PC-3 (cell line): ENCODE data around the gene RNF167. TPM values are rescaled to one million over a fixed set of nuclear protein-coding genes. Genes with fewer than 3 reads are reported as not detected.

Source experiments
- ATAC-seq: fragments of 200-7000 bp; cut with Tn5 transposase; 2 replicates; pipeline ENCODE4 v1.9.1; 2020; ENCODE audit warnings: mild to moderate bottlenecking, moderate library complexity
- BruUV-seq: library from RNA; stranded (reverse); fragments of 400-500 nt; replicated peaks from 2 replicates; lab custom pipeline; 2021; lab: Mats Ljungman, UMichigan
- CTCF ChIA-PET: fragments of 300-600 bp; sonication (Branson Sonifier 250); formaldehyde crosslinking; loops from one replicate; lab custom pipeline; 2022; ENCODE audit warnings: antibody characterized with exemption; lab: Charles Lee
- POLR2A ChIA-PET: fragments of 300-600 bp; sonication (Branson Sonifier 250); formaldehyde crosslinking; loops from one replicate; lab custom pipeline; 2022; ENCODE audit warnings: antibody characterized with exemption; ENCODE audit not compliant: unreplicated experiment; lab: Charles Lee
- DNase-seq: peaks from one replicate; pipeline ENCODE4 v3.0.0-alpha.2; 2015
- H2AFZ ChIP-seq: fragments of 300-600 bp; sonication (generic); 2 replicates; pipeline ENCODE4 v1.6.0; 2016; ENCODE audit warnings: antibody characterized with exemption, low read length
- H3F3A ChIP-seq: fragments of 300-600 bp; sonication (generic); one replicate; pipeline ENCODE4 v1.6.0; 2017; ENCODE audit warnings: antibody characterized with exemption, low read length, control low read depth, mild to moderate bottlenecking; ENCODE audit not compliant: unreplicated experiment
- H3K27ac ChIP-seq: fragments of 300-600 bp; sonication (generic); 2 replicates; pipeline ENCODE4 v1.5.1; 2016; ENCODE audit warnings: mild to moderate bottlenecking, low read length
- H3K27me3 ChIP-seq: fragments of 300-600 bp; sonication (generic); 2 replicates; pipeline ENCODE4 v1.6.1; 2016; ENCODE audit warnings: low read length, mixed read lengths
- H3K36me3 ChIP-seq: fragments of 300-600 bp; sonication (generic); 2 replicates; pipeline ENCODE4 v1.6.1; 2016; ENCODE audit warnings: low read depth, mixed run types, low read length, mixed read lengths
- H3K4me1 ChIP-seq: fragments of 300-600 bp; sonication (generic); 2 replicates; pipeline ENCODE4 v1.5.1; 2016; ENCODE audit warnings: low read length; ENCODE audit not compliant: insufficient read depth
- H3K4me2 ChIP-seq: fragments of 300-600 bp; sonication (generic); 2 replicates; pipeline ENCODE4 v1.6.0; 2016; ENCODE audit warnings: low read length
- H3K4me3 ChIP-seq: fragments of 300-600 bp; sonication (generic); 2 replicates; pipeline ENCODE4 v1.5.1; 2016; ENCODE audit warnings: mild to moderate bottlenecking, low read length, mixed read lengths
- H3K79me2 ChIP-seq: fragments of 300-600 bp; sonication (generic); 2 replicates; pipeline ENCODE4 v1.6.1; 2017; ENCODE audit warnings: low read length, mixed read lengths
- H3K9ac ChIP-seq: fragments of 300-600 bp; sonication (generic); 2 replicates; pipeline ENCODE4 v1.6.0; 2016; ENCODE audit warnings: mild to moderate bottlenecking, low read length
- H3K9me2 ChIP-seq: fragments of 300-600 bp; sonication (generic); replicated peaks from 2 replicates; pipeline ENCODE4 v1.6.1; 2016; ENCODE audit warnings: mixed run types, low read length, mixed read lengths
- H3K9me3 ChIP-seq: fragments of 300-600 bp; sonication (generic); 2 replicates; pipeline ENCODE4 v1.6.1; 2016; ENCODE audit warnings: low read length, mixed read lengths
- H4K20me1 ChIP-seq: fragments of 300-600 bp; sonication (generic); 2 replicates; pipeline ENCODE4 v1.6.1; 2016; ENCODE audit warnings: low read length, mixed read lengths
- EZH2 ChIP-seq: fragments of 300-600 bp; sonication (generic); IDR thresholded peaks from one replicate; pipeline ENCODE4 v1.6.1; 2017; ENCODE audit warnings: antibody characterized with exemption, mild to moderate bottlenecking, low read length; ENCODE audit not compliant: unreplicated experiment
- EZH2phosphoT487 ChIP-seq: fragments of 300-600 bp; sonication (generic); IDR thresholded peaks from 2 replicates; pipeline ENCODE4 v1.6.1; 2018; ENCODE audit warnings: mild to moderate bottlenecking, antibody characterized with exemption, low read length, borderline replicate concordance
- intact Hi-C: fragments of 100-400 bp; cut with micrococcal nuclease; formaldehyde crosslinking; loops from 2 replicates; pipeline ENCODE4 v1.9.0; 2023
- total RNA-seq: library from RNA; depleted of rRNA; stranded (reverse); fragments of >200 nt; gene quantifications from 2 replicates; pipeline ENCODE4 v1.2.3, GENCODE V29; 2014
- TF ChIP-seq, protein P1 (sequence below): fragments of 300-600 bp; sonication (generic); conservative IDR thresholded peaks from 2 replicates; pipeline ENCODE4 v1.5.1; 2017; ENCODE audit warnings: antibody characterized with exemption, low read depth, mild to moderate bottlenecking, low read length

Gene RNF167
- total RNA-seq, 1 experiment from 2014 or later, result 43.1 TPM

DNA sequence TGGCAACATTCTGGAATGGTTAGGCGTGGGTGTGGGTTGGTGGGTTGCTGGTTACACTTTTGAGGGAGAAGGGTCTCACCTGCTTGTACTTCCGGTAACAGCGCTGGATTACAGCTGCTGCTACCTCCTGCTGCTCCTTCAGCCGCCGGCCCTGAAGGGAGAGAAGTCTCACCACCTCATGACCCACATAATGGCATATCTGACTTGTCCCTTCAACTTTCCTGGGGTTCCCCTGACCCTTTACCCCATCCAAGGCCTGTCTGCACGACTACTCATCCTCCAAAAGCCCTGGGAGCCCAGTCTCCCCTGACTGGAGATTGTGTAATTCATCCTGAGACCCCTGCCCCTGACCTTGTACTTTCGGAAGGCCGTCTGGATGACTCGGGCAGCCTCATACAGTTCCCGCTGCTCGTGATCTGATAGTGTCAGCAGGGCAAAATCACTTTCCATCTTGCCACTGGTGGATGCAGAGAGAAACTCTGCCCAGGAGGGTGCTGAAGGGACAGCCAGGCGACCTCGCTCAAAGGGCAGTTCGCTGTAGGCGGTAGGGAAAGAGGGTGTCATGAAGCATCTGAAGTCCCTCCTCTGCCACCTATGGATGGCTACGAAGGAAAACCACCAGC lies 29.6 kb downstream of the RNF167 start:
- Histone ChIP-seq H3K4me1 (peaks cover 23% of the 10 kb centered on the region), H3K4me3 (no peak overlapping the region), H3K27ac (no peak overlapping the region), H4K20me1 (no peaks in the 10 kb centered on the region), H3K79me2 (peaks cover 12% of the 10 kb centered on the region; the same call in 1 of the 2 replicates), H3K9me3 (no peaks in the 10 kb centered on the region), H3K9ac (no peak overlapping the region), H3F3A (no peaks in the 10 kb centered on the region), H3K36me3 (no peaks in the 10 kb centered on the region; the same call in 1 of the 2 replicates), H3K4me2 (no peak overlapping the region), H2AFZ (no peak overlapping the region), H3K9me2 (no peaks in the 10 kb centered on the region), H3K27me3 (no peaks in the 10 kb centered on the region)
- no TSS peak for BruUV-seq
- ATAC-seq, result no peak
- ChIA-PET CTCF (no interaction called here), POLR2A (interaction anchor here (0.5 kb wide), 1 partner anchor 20 kb away, joined by 4 read pairs; no protein-coding TSS in a partner anchor)
- TF ChIP-seq, protein P1, sequence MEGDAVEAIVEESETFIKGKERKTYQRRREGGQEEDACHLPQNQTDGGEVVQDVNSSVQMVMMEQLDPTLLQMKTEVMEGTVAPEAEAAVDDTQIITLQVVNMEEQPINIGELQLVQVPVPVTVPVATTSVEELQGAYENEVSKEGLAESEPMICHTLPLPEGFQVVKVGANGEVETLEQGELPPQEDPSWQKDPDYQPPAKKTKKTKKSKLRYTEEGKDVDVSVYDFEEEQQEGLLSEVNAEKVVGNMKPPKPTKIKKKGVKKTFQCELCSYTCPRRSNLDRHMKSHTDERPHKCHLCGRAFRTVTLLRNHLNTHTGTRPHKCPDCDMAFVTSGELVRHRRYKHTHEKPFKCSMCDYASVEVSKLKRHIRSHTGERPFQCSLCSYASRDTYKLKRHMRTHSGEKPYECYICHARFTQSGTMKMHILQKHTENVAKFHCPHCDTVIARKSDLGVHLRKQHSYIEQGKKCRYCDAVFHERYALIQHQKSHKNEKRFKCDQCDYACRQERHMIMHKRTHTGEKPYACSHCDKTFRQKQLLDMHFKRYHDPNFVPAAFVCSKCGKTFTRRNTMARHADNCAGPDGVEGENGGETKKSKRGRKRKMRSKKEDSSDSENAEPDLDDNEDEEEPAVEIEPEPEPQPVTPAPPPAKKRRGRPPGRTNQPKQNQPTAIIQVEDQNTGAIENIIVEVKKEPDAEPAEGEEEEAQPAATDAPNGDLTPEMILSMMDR, result no peak
- TF ChIP-seq EZH2phosphoT487, result no peak
- no peak for TF ChIP-seq EZH2
- no peak for DNase-seq
- intact Hi-C loops, result no loop called here

DNA sequence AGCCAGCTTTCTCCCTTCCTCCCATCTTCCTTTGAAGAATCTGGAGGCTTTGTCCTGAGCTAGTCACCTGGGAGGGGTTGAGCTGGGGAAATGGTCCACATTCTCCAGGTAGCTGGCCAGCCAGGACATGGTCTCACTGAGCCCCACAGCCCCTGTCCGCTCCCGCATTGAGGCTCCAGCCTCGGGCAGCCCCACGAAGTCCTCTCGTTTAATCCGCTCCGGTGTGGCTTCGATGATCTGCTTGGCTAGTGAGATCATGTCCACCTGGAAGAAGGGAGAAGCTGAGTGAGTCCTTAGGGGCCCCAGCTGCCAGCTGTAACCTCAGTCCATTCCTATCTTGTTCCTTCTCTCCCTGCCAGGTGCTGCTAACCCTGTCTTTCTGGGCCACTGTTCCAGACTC lies 30.2 kb downstream of the RNF167 start:
- no peaks in the 10 kb centered on the region for H3K9me3 ChIP-seq
- ChIA-PET CTCF (no interaction called here), POLR2A (no interaction called here)
- H4K20me1 ChIP-seq, result no peaks in the 10 kb centered on the region
- no peaks in the 10 kb centered on the region for H3K27me3 ChIP-seq
- no peak overlapping the region for H3K4me2 ChIP-seq
- no peaks in the 10 kb centered on the region; the same call in 1 of the 2 replicates for H3K36me3 ChIP-seq
- no peak overlapping the region for H3K4me3 ChIP-seq
- ATAC-seq (no peak), DNase-seq (no peak)
- BruUV-seq, result no TSS peak
- no peaks in the 10 kb centered on the region for H3F3A ChIP-seq
- H2AFZ ChIP-seq, result no peak overlapping the region
- TF ChIP-seq EZH2phosphoT487, result no peak
- TF ChIP-seq EZH2, result no peak
- TF ChIP-seq, protein P1, result no peak
- no peak overlapping the region for H3K27ac ChIP-seq
- H3K79me2 ChIP-seq, result peaks cover 12% of the 10 kb centered on the region; the same call in 1 of the 2 replicates
- H3K4me1 ChIP-seq, result peaks cover 23% of the 10 kb centered on the region
- no peaks in the 10 kb centered on the region for H3K9me2 ChIP-seq
- no peak overlapping the region for H3K9ac ChIP-seq
- intact Hi-C loops, result no loop called here

DNA sequence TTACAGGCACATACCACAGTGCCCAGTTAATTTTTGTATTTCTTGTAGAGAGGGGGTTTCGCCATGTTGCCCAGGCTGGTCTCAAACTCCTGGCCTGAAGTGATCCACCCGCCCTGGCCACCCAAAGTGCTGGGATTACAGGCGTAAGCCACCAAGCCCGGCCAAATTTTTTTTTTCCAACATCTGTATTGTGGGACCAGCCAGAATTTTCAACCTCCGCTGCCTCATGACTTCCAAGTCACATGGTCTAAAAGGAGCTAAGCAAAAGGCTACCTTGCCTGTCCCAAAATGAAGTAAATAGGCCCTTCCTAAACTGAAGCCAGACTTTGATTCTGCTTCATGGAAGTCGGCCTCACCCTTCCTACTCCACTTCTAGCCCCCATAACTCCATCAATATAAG lies 31.8 kb downstream of the RNF167 start:
- H3K27ac ChIP-seq, result no peak overlapping the region
- H3K27me3 ChIP-seq, result no peaks in the 10 kb centered on the region
- CTCF ChIA-PET, result no interaction called here
- no peaks in the 10 kb centered on the region; the same call in 1 of the 2 replicates for H3K36me3 ChIP-seq
- H3K9me3 ChIP-seq, result no peaks in the 10 kb centered on the region
- H3K9me2 ChIP-seq, result no peaks in the 10 kb centered on the region
- no peak overlapping the region for H3K4me2 ChIP-seq
- ATAC-seq (no peak), DNase-seq (no peak)
- intact Hi-C loops, result no loop called here
- H3K4me3 ChIP-seq, result no peak overlapping the region
- no TSS peak for BruUV-seq
- peaks cover 8% of the 10 kb centered on the region; the same call in 1 of the 2 replicates for H3K79me2 ChIP-seq
- TF ChIP-seq EZH2, result no peak
- TF ChIP-seq, protein P1, result no peak
- TF ChIP-seq EZH2phosphoT487, result no peak
- H3F3A ChIP-seq, result no peaks in the 10 kb centered on the region
- H2AFZ ChIP-seq, result no peak overlapping the region
- H4K20me1 ChIP-seq, result no peaks in the 10 kb centered on the region
- no peak overlapping the region for H3K9ac ChIP-seq
- H3K4me1 ChIP-seq, result peaks cover 14% of the 10 kb centered on the region
- POLR2A ChIA-PET, result no interaction called here
